Adrenal gland (tissue), 12 donors: Measurements from ENCODE around the gene SF3A1. TPM values are rescaled to one million over a fixed set of nuclear protein-coding genes. Genes with fewer than 3 reads are reported as not detected.
A peak's percentile ranks its signal among the peaks of the same experiment; 100 is the strongest.

Source experiments
- DNase-seq, 7 donors: peaks; one replicate each; pipeline ENCODE4 v3.0.0-alpha.2; 2019 to 2020
- H3K27ac ChIP-seq, 5 donors: fragments of 200-600 bp; sonication (generic) in 4 of 5; 1 replicate in 3 of 5; 2 replicates in 2 of 5; pipeline versions ENCODE4 v1.5.1 to v1.8.0; 2016 to 2020; ENCODE audit warnings: mild to moderate bottlenecking in 1 of 5
- H3K27me3 ChIP-seq: fragments of 200-600 bp; 2 replicates; pipeline ENCODE4 v1.8.0; 2021
- H3K36me3 ChIP-seq, 2 donors: fragments of 200-600 bp; replicated peaks in 1 of 2; 1 replicate in 1 of 2; 2 replicates in 1 of 2; pipeline versions ENCODE4 v1.5.1 to v1.8.0; 2018 to 2022
- H3K4me1 ChIP-seq, 2 donors: fragments of 200-600 bp; replicated peaks in 1 of 2; 1 replicate in 1 of 2; 2 replicates in 1 of 2; pipeline versions ENCODE4 v1.5.1 to v1.8.0; 2018 to 2021
- H3K4me3 ChIP-seq, 4 donors: fragments of 200-600 bp; sonication (generic) in 3 of 4; one replicate each; pipeline ENCODE4 v1.5.1; 2016 to 2018
- H3K9me3 ChIP-seq, 3 donors: fragments of 200-600 bp; sonication (generic) in 1 of 3; replicated peaks in 1 of 3; 1 replicate in 2 of 3; 2 replicates in 1 of 3; pipeline versions ENCODE4 v1.5.1 to v1.8.0; 2016 to 2021
- POLR2A ChIP-seq, 2 donors: fragments of 450-650 bp; IDR thresholded peaks; one replicate each; pipeline ENCODE4 v1.6.1; 2017; ENCODE audit warnings: antibody characterized with exemption in 2 of 2, mild to moderate bottlenecking in 2 of 2, moderate library complexity in 1 of 2
- WGBS, 4 donors: extraction: QIAGEN DNeasy Blood & Tissue Kit in 2 of 4; methylation state at CpG; one replicate each; pipeline versions ENCODE4 v1.1.5 to v1.1.7; 2013 to 2017; 5-methylcytosine and 5-hydroxymethylcytosine counted together
- intact Hi-C, 2 donors: fragments of 100-400 bp; cut with DNase I; formaldehyde crosslinking; loops; one replicate each; pipeline versions ENCODE4 v1.14.1 to v1.15.0; 2022 to 2023
- polyA plus RNA-seq, 3 donors: library from polyadenylated mRNA; stranded (reverse); fragments of 200-250 nt in 2 of 3; fragments of 350-450 nt in 1 of 3; fragmentation: Illumina TruSeq in 1 of 3; extraction: RNeasy Lipid Tissue Mini Kit (QIAGEN cat#74804) in 1 of 3; gene quantifications; one replicate each; pipeline ENCODE4 v1.2.3, GENCODE V29; 2013 to 2014
- total RNA-seq, 9 donors: library from RNA; depleted of rRNA in 4 of 9; stranded (reverse); fragments of >200 nt in 4 of 9; fragments of 120-200 nt in 1 of 9; fragmentation: NEBNext Ultra II Directional in 1 of 9; extraction: Animal tissue kit (Norgen Biotek cat#: 25700) in 1 of 9; gene quantifications; one replicate each; pipeline versions ENCODE4 v1.1.0 to v1.2.4, GENCODE V29; 2013 to 2023
- TF ChIP-seq, protein P1 (sequence below), 6 experiments: fragments of 450-650 bp in 4 of 6; fragments of 200-600 bp in 2 of 6; sonication (generic) in 1 of 6; IDR thresholded peaks; 1 replicate in 5 of 6; 2 replicates in 1 of 6; pipeline versions ENCODE4 v1.5.1 to v1.8.0; 2016 to 2021; ENCODE audit warnings: antibody characterized with exemption in 6 of 6, mild to moderate bottlenecking in 2 of 6, moderate library complexity in 1 of 6
- donor health status: healthy with polysubstance abuse.
- donor health status: Bipolar disorder and iron deficiency.
- donor health status: DM: yes; HTN: yes; CAD: no.
- donor health status: DM: no; HTN: no; CAD: no.
- donor health status: DM: no; HTN: no; CAD: no.
- donor health status: DM: yes; HTN: yes; CAD: no.

Gene SF3A1
- total and polyA plus RNA-seq, 12 donors = 15.7 to 212 (median 107) TPM

DNA sequence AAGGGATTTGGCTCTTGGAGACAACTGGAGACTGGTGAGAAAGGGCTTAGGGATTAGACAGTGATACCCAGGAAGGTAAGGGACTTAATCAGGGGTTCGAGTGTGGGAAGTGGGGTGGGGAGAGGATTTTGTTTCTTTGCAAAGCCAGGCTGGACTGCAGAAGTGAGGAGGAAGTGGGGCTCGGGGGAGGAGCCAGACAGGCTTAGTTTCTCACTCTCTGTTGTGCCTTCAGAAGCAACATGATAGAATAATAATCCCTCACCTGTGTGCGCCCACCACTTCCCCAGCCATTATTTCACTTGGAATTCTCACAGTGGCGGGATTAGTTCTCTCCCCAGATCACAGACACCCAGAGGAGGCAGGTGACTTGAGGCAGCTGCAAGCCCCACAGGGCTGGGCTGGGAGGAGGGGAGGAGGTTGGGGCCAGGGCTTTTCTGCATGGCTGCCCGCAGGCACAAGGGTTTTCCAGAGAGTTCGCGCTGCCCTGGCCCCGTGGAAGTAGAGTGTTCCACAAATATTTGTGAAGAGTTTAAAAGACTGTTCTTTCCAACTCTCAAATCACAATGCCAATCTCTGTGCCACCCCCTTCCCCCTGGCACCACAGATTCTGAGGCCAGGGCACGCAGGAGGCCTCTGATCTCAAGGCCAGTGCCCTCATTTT is 36.1 kb upstream of the SF3A1 start:
- no peak for TF ChIP-seq POLR2A (IDR thresholded peaks at IDR 0.05)
- TF ChIP-seq, protein P1, sequence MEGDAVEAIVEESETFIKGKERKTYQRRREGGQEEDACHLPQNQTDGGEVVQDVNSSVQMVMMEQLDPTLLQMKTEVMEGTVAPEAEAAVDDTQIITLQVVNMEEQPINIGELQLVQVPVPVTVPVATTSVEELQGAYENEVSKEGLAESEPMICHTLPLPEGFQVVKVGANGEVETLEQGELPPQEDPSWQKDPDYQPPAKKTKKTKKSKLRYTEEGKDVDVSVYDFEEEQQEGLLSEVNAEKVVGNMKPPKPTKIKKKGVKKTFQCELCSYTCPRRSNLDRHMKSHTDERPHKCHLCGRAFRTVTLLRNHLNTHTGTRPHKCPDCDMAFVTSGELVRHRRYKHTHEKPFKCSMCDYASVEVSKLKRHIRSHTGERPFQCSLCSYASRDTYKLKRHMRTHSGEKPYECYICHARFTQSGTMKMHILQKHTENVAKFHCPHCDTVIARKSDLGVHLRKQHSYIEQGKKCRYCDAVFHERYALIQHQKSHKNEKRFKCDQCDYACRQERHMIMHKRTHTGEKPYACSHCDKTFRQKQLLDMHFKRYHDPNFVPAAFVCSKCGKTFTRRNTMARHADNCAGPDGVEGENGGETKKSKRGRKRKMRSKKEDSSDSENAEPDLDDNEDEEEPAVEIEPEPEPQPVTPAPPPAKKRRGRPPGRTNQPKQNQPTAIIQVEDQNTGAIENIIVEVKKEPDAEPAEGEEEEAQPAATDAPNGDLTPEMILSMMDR (IDR thresholded peaks at IDR 0.05) = no peak
- whole genome bisulfite sequencing, 4 donors = 65 to 71% (median 68%) methylated on average over 8 to 9 of the region's 9 CpGs
- H3K4me3 ChIP-seq = no peak overlapping the region
- no peaks in the 10 kb centered on the region for H3K9me3 ChIP-seq
- no peaks in the 10 kb centered on the region for H3K36me3 ChIP-seq
- no peak for DNase-seq
- intact Hi-C loops = loop anchor here in 1 of 2 donors (5.0 kb wide), 1 partner anchor 90 kb away; no protein-coding TSS in a partner anchor
- peaks cover 14 to 15% of the 10 kb centered on the region in 2 donors for H3K4me1 ChIP-seq
- H3K27me3 ChIP-seq = no peaks in the 10 kb centered on the region
- no peak overlapping the region for H3K27ac ChIP-seq

DNA sequence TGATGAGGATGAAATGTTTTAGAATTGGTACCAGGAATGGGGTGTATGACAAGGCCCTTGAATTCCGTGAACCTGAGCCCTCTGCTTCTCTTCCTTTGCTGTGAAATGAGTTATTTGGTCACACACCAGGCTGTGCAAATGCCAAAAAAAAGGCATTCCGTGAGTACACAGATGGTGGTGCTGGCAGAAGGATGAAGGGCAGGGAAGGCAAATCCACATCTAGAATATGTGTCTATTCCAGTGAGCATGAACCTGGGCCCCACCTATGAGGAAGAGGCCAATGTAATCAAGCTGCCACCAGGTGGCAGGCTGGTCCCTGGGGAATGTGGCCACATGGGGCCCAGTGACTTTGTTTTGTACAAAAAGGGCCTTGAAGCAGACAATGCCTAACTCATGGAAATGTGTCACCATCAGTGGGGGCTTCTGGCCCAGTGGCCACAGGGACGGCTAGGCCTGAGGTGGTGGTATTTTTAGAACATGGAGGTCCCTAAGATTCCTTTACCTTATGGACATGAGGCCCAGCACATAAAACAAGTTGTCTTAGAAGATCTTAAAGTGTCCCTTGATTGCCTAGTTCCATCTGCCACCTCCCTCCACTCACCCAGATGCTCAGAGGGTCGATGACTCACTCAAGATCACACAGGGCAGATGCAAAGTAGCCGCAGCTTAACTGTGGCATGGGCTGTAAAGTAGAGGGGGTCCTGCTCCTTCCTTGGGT is 34.4 kb upstream of the SF3A1 start:
- DNase-seq = peak; percentile 76 to 86 (median 85)
- Histone ChIP-seq H3K36me3 (no peaks in the 10 kb centered on the region), H3K4me1 (peaks cover 0 to 10% of the 10 kb centered on the region in 2 donors), H3K27me3 (no peaks in the 10 kb centered on the region), H3K27ac (peak overlapping the region in 3 of 5 donors; percentile 5 to 64 (median 44)), H3K9me3 (no peaks in the 10 kb centered on the region), H3K4me3 (no peak overlapping the region)
- TF ChIP-seq, protein P1 (IDR thresholded peaks at IDR 0.05) = peak; percentile 72 to 90 (median 84)
- no peak for TF ChIP-seq POLR2A (IDR thresholded peaks at IDR 0.05)
- WGBS, 4 donors = 45 to 79% (median 47%) methylated on average over 2 to 5 of the region's 5 CpGs
- intact Hi-C loops = loop anchor here (2.0 to 5.0 kb wide), 2 partner anchors 91 to 94 kb away; no protein-coding TSS in a partner anchor

DNA sequence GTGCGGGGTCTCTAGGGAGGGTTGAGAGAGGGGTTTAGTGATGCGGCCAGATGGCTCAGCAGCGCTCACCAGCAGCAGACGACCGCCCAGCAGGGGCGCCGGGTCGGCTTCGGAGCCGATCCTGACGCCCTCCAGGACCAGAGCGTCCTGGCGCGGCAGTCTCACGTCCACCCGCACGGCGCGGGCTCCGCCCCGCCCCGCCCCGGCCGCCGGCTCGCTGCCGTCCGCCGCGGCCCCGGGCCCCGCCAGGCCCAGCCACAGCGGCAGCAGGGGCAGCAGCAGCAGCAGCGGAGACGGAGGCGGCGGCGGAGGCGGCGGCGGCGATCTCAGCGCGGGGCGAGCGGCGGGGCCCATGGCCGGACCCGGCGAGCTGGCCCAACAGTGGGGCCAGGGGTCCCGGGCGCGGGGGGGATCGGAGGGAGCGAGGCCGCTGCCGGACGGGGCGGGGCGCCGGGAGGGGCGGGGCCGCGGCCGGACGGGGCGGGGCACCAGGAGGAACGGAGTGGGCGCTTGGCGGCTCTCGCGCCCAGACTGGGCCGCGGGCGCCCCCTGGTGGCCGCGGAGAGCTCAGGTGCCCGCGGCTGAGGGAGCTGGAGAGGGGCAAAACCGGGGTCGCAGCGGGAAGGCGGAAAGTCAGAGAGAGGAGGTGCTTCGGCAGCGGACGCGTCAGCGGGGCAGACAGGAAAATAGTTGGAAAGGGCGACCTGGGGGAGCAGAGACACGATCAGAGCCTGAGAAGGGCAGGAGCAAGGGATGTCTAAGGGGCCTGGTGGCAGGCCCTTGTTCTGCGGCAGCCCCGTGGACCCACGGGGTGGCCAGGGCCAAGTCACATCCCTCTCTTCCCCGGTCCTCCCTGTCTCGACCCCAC is 30.5 kb upstream of the SF3A1 start, which contains the start of gene RNF215:
Gene RNF215, minus strand, starts transcription at position 452 of the 868 bp plus-strand sequence. Its CDS starts 98 bp downstream, at position 354.
- Histone ChIP-seq H3K36me3 (no peaks in the 10 kb centered on the region), H3K4me1 (peaks cover 0 to 13% of the 10 kb centered on the region in 2 donors), H3K4me3 (peak within 1 kb of the TSS in 1 of 4 donors; percentile 78), H3K9me3 (no peaks in the 10 kb centered on the region), H3K27ac (peak within 1 kb of the TSS in 1 of 5 donors; percentile 95), H3K27me3 (no peaks in the 10 kb centered on the region)
- WGBS, 4 donors = 1 to 3% (median 2%) methylated on average over 21 to 95 of the region's 95 CpGs
- DNase-seq = peak; percentile 66 to 86 (median 80)
- intact Hi-C loops = loop anchor here (2.0 to 10.0 kb wide), 5 partner anchors 96 to 282 kb away; partner anchors contain the start of gene CASTOR1 (in 1 of the 2)
- TF ChIP-seq, protein P1 (IDR thresholded peaks at IDR 0.05) = peak; percentile 79 to 98 (median 88)
- no peak for TF ChIP-seq POLR2A (IDR thresholded peaks at IDR 0.05)
